Muscle layer of duodenum (tissue), 2 donors: Measurements from ENCODE around the gene AK4.

Source experiments
- H3K27ac ChIP-seq: one replicate; pipeline ENCODE4 v1.7.0; 2013; ENCODE audit warnings: mild to moderate bottlenecking, low read length
- H3K27me3 ChIP-seq: one replicate; pipeline ENCODE4 v1.7.0; 2013; ENCODE audit warnings: low read depth, mild to moderate bottlenecking, control low read depth, low read length
- H3K36me3 ChIP-seq, 2 donors: one replicate each; pipeline ENCODE4 v1.7.0; 2013; ENCODE audit warnings: low read length in 2 of 2, control low read depth in 1 of 2, mild to moderate bottlenecking in 1 of 2; ENCODE audit not compliant: insufficient read depth in 2 of 2, control insufficient read depth in 1 of 2
- H3K4me1 ChIP-seq, 2 donors: one replicate each; pipeline ENCODE4 v1.7.0; 2013; ENCODE audit warnings: low read length in 2 of 2, mild to moderate bottlenecking in 2 of 2, control low read depth in 1 of 2, moderate library complexity in 1 of 2; ENCODE audit not compliant: insufficient read depth in 2 of 2, control insufficient read depth in 1 of 2
- H3K4me3 ChIP-seq, 2 donors: one replicate each; pipeline ENCODE4 v1.7.0; 2013; ENCODE audit warnings: low read length in 2 of 2, low read depth in 1 of 2, mild to moderate bottlenecking in 1 of 2
- H3K9me3 ChIP-seq, 2 donors: one replicate each; pipeline ENCODE4 v1.7.0; 2013; ENCODE audit warnings: low read length in 2 of 2, control low read depth in 1 of 2, mild to moderate bottlenecking in 1 of 2; ENCODE audit not compliant: control insufficient read depth in 1 of 2
- donor health status: healthy.

AK4 gene

GRCh38 chr1:65258106-65258505 lies 110.1 kb downstream of the AK4 start:
- peaks cover 7% of the 10 kb centered on the region for H3K27me3 ChIP-seq
- no peak overlapping the region for H3K4me3 ChIP-seq
- peaks cover 6 to 17% of the 10 kb centered on the region in 2 donors for H3K4me1 ChIP-seq
- H3K27ac ChIP-seq: no peak overlapping the region
- no peaks in the 10 kb centered on the region for H3K9me3 ChIP-seq
- no peaks in the 10 kb centered on the region for H3K36me3 ChIP-seq

- Histone ChIP-seq H3K9me3 (no peaks in the 10 kb centered on the region), H3K4me1 (peaks cover 0 to 6% of the 10 kb centered on the region in 2 donors), H3K4me3 (no peak overlapping the region), H3K27me3 (peaks cover 5% of the 10 kb centered on the region), H3K27ac (no peak overlapping the region), H3K36me3 (no peaks in the 10 kb centered on the region)
These were observed 111.8 kb downstream of the AK4 start for GRCh38 chr1:65259816-65260215.

- Histone ChIP-seq H3K27me3 (peaks cover 5% of the 10 kb centered on the region), H3K4me3 (no peak overlapping the region), H3K27ac (no peak overlapping the region), H3K9me3 (no peaks in the 10 kb centered on the region), H3K36me3 (no peaks in the 10 kb centered on the region), H3K4me1 (peaks cover 0 to 7% of the 10 kb centered on the region in 2 donors)
These were observed 113.0 kb downstream of the AK4 start for GRCh38 chr1:65260851-65261473.

GRCh38 chr1:65263286-65263685 lies 115.3 kb downstream of the AK4 start:
- Histone ChIP-seq H3K27ac (no peak overlapping the region), H3K9me3 (no peaks in the 10 kb centered on the region), H3K4me3 (no peak overlapping the region), H3K27me3 (peaks cover 11% of the 10 kb centered on the region), H3K36me3 (no peaks in the 10 kb centered on the region), H3K4me1 (peaks cover 0 to 8% of the 10 kb centered on the region in 2 donors)

- Histone ChIP-seq H3K27ac (no peak overlapping the region), H3K4me3 (peak overlapping the region; percentile 61 to 76), H3K36me3 (no peaks in the 10 kb centered on the region), H3K4me1 (peaks cover 0 to 8% of the 10 kb centered on the region in 2 donors), H3K27me3 (peaks cover 11% of the 10 kb centered on the region), H3K9me3 (no peaks in the 10 kb centered on the region)
These were observed 116.4 kb downstream of the AK4 start for GRCh38 chr1:65264197-65264929.

- H3K36me3 ChIP-seq: no peaks in the 10 kb centered on the region
- H3K4me1 ChIP-seq: peaks cover 0 to 8% of the 10 kb centered on the region in 2 donors
- no peak overlapping the region for H3K27ac ChIP-seq
- no peaks in the 10 kb centered on the region for H3K9me3 ChIP-seq
- peaks cover 11% of the 10 kb centered on the region for H3K27me3 ChIP-seq
- peak overlapping the region; percentile 61 to 76 for H3K4me3 ChIP-seq
These were observed 117.3 kb downstream of the AK4 start for GRCh38 chr1:65265296-65265650.

DNA sequence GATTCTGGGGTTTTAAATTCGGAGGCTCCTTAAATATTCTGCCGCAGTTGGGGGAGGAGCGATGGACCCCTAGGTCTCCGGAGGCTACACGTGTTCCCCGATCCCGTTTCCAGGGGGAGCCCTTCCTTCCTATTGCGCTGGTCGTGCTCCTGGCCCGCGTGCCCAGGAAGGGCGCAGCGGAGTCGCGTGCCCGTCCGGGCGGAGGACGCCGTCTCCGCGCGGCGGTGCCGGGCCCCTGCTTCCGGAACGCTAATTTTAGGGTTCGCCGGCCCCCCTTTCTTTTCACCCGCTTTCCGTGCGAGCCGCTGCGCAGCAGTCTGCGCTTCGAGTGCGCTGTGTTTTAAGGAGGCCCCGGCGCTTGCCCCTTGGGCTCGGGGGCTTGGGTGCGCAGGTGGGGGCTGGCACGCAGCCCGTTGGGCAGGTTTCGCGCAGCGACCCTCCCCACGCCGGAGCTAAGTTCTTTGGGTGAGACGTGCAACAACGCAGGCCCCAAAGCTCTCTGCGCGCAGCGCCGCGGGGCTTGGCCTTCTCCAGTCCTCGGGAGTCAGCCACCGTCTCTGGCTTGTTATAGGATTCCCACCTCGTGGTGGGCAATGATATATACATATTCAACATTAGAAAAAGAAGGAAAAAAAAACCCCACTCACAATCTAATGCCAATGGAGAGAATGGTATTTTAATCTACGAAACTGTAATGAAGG lies 117.8 kb downstream of the AK4 start:
- Histone ChIP-seq H3K4me1 (peaks cover 0 to 8% of the 10 kb centered on the region in 2 donors), H3K4me3 (peak overlapping the region; percentile 61 to 76), H3K9me3 (no peaks in the 10 kb centered on the region), H3K36me3 (no peaks in the 10 kb centered on the region), H3K27me3 (peaks cover 11% of the 10 kb centered on the region), H3K27ac (no peak overlapping the region)

GRCh38 chr1:65266476-65266875 lies 118.5 kb downstream of the AK4 start:
- peak overlapping the region in 1 of 2 donors; percentile 61 for H3K4me3 ChIP-seq
- no peak overlapping the region for H3K27ac ChIP-seq
- peaks cover 11% of the 10 kb centered on the region for H3K27me3 ChIP-seq
- H3K36me3 ChIP-seq: no peaks in the 10 kb centered on the region
- peaks cover 0 to 8% of the 10 kb centered on the region in 2 donors for H3K4me1 ChIP-seq
- no peaks in the 10 kb centered on the region for H3K9me3 ChIP-seq

- Histone ChIP-seq H3K4me3 (no peak overlapping the region), H3K27ac (no peak overlapping the region), H3K4me1 (peaks cover 0 to 8% of the 10 kb centered on the region in 2 donors)
These were observed 119.3 kb downstream of the AK4 start for GRCh38 chr1:65267271-65267670.

DNA sequence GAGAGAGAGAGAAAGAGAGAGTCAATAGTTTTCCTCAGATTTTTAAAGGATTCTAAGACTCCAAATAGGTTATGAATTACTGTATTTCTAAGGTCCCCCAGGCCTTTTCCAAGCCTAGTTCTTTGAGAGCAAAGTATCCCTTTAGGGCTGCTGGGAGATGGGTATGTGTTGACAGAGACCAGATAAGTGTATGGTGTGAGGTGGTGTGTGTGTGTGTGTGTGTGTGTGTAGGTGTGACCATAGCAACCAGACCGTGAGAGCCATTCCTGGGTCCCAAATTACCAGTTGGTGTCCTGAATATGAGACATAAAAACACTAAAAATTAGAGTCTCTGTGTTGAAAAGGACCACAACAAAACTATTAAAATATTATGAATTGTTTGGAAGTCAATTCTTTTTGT lies 119.7 kb downstream of the AK4 start:
- Histone ChIP-seq H3K27me3 (peaks cover 11% of the 10 kb centered on the region), H3K9me3 (no peaks in the 10 kb centered on the region), H3K4me1 (peaks cover 0 to 8% of the 10 kb centered on the region in 2 donors), H3K36me3 (no peaks in the 10 kb centered on the region), H3K27ac (no peak overlapping the region), H3K4me3 (no peak overlapping the region)

More at GRCh38 chr1:65267271-65267670, 119.3 kb downstream of the AK4 start:
- no peaks in the 10 kb centered on the region for H3K9me3 ChIP-seq
- no peaks in the 10 kb centered on the region for H3K36me3 ChIP-seq
- H3K27me3 ChIP-seq: peaks cover 11% of the 10 kb centered on the region

DNA sequence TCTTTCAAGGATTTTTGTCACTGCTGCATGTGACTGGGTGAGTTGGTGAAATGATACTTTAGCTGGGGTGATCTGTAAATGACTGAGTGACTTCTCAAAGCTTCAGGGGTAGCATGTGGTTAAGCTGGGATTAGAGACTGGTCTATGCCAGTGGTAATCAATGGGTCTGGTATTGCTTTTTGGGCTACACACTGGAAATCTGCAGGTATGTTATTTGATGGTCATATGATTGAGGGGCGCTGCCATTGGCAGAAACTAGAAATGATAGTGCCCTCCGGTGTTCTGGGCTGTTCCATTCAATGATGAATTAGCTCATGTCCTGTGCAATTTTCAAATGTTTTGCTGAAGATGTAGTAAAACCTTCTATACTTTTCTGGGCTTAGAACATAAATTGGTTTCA lies 121.6 kb downstream of the AK4 start:
- no peak overlapping the region for H3K27ac ChIP-seq
- no peaks in the 10 kb centered on the region for H3K9me3 ChIP-seq
- H3K36me3 ChIP-seq: no peaks in the 10 kb centered on the region
- H3K4me3 ChIP-seq: no peak overlapping the region
- H3K4me1 ChIP-seq: peaks cover 0 to 8% of the 10 kb centered on the region in 2 donors
- peaks cover 11% of the 10 kb centered on the region for H3K27me3 ChIP-seq
